ENCODE results near the gene MOSPD2.

DNA sequence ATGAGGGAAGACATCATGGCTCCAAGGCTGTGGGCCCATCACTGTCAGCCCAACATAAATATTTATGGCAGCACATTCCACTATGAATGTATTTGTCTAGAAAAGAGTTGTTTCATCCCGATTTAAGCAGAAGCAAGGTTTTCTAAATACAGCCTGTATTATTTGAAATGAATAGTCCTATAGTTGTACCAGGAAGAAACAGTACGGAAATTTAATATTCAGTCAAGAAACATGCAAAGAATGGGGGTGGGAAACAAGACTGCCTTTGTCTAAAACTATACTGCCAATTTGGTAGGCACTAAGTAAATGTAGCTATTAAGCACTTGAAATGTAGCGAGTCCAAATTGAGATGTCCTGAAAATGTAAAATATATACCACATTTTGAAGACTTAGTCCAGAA is 69.1 kb downstream of the MOSPD2 start:
- TF ChIP-seq, protein P1, sequence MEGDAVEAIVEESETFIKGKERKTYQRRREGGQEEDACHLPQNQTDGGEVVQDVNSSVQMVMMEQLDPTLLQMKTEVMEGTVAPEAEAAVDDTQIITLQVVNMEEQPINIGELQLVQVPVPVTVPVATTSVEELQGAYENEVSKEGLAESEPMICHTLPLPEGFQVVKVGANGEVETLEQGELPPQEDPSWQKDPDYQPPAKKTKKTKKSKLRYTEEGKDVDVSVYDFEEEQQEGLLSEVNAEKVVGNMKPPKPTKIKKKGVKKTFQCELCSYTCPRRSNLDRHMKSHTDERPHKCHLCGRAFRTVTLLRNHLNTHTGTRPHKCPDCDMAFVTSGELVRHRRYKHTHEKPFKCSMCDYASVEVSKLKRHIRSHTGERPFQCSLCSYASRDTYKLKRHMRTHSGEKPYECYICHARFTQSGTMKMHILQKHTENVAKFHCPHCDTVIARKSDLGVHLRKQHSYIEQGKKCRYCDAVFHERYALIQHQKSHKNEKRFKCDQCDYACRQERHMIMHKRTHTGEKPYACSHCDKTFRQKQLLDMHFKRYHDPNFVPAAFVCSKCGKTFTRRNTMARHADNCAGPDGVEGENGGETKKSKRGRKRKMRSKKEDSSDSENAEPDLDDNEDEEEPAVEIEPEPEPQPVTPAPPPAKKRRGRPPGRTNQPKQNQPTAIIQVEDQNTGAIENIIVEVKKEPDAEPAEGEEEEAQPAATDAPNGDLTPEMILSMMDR (IDR thresholded peaks at IDR 0.05) = no peak
- TF ChIP-seq POLR2AphosphoS5 (IDR thresholded peaks at IDR 0.05) (no peak), POLR2A (IDR thresholded peaks at IDR 0.05) (no peak)

All from transverse colon (tissue), 4 donors.